Measurements from ENCODE around the gene JOSD1. TPM values are rescaled to one million over a fixed set of nuclear protein-coding genes. Genes with fewer than 3 reads are reported as not detected.
A peak's percentile ranks its signal among the peaks of the same experiment; 100 is the strongest.

Gene JOSD1
- total RNA-seq, 4 donors from 2014 or later = 77.6 to 156 (median 121) TPM

DNA sequence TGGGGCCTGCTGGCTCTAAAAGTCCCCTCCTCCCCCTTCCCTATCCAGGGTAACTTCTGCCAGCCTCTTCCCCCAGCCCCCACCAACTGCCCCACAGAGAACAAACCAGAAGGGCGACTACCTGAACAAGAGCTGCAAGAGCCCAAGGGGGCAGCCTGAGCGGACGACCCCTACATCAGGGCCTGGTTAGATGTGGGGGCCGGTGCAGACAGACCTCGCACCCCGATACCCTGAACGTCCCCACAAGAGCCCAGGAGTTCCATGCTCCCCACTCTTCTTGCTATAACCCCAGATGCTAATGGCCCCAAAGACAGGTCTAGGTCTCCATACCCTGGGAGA, 34.4 kb upstream of the JOSD1 start:
- DNase-seq = peak in 1 of 3 donors; percentile 42
- Histone ChIP-seq H3K36me3 (peaks cover under 1 to 82% (median 8%) of the 10 kb centered on the region in 3 donors), H3K27me3 (no peaks in the 10 kb centered on the region), H3K27ac (peak overlapping the region in 2 of 4 donors; percentile 72 to 85), H3K4me3 (no peak overlapping the region), H3K4me1 (peaks cover 0 to 34% (median 1%) of the 10 kb centered on the region in 4 donors), H3K9me3 (no peaks in the 10 kb centered on the region)
- TF ChIP-seq, protein P1, sequence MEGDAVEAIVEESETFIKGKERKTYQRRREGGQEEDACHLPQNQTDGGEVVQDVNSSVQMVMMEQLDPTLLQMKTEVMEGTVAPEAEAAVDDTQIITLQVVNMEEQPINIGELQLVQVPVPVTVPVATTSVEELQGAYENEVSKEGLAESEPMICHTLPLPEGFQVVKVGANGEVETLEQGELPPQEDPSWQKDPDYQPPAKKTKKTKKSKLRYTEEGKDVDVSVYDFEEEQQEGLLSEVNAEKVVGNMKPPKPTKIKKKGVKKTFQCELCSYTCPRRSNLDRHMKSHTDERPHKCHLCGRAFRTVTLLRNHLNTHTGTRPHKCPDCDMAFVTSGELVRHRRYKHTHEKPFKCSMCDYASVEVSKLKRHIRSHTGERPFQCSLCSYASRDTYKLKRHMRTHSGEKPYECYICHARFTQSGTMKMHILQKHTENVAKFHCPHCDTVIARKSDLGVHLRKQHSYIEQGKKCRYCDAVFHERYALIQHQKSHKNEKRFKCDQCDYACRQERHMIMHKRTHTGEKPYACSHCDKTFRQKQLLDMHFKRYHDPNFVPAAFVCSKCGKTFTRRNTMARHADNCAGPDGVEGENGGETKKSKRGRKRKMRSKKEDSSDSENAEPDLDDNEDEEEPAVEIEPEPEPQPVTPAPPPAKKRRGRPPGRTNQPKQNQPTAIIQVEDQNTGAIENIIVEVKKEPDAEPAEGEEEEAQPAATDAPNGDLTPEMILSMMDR (IDR thresholded peaks at IDR 0.05) = no peak
- TF ChIP-seq POLR2A (IDR thresholded peaks at IDR 0.05) = no peak

DNA sequence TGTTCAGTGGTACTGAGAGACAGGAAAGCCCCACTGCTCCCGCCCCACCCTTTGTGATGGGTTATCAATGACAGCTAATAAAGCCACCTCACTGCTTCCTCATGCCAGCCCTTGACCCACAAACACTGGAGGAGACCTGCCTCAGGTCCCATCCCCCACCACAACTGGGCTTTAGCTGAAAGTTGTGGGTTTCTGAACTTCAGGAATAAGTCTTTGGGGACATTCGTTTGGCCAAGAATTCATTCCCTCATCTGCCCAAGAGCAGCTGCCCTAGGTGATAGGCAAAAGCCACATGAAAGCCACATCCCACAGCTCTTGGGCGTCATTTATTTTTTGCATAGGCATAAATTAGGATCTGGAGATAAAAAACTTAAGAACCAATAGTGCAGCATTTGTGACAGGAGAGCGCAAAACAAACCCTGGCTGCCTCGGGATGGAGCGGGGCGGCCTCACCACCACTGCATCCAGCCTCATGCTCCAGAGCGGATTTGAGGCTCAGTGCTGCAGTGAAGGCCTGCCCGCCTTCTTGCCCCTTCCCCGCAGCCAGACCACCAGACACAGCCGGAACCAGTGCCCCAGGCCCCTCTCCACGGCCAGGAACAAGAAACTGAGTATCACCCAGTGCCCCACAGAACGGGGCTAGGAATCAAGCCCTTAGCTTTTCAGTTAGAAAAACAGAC, 33.8 kb upstream of the JOSD1 start:
- no peak for TF ChIP-seq POLR2A (IDR thresholded peaks at IDR 0.05)
- TF ChIP-seq, protein P1 (IDR thresholded peaks at IDR 0.05) = no peak
- peaks cover 0 to 82% (median 4%) of the 10 kb centered on the region in 3 donors for H3K36me3 ChIP-seq
- no peak overlapping the region for H3K4me3 ChIP-seq
- peak overlapping the region in 3 of 4 donors; percentile 67 to 85 (median 72) for H3K27ac ChIP-seq
- DNase-seq = peak in 2 of 3 donors; percentile 47 to 72
- H3K4me1 ChIP-seq = peaks cover 0 to 34% (median 1%) of the 10 kb centered on the region in 4 donors
- H3K9me3 ChIP-seq = no peaks in the 10 kb centered on the region
- no peaks in the 10 kb centered on the region for H3K27me3 ChIP-seq

DNA sequence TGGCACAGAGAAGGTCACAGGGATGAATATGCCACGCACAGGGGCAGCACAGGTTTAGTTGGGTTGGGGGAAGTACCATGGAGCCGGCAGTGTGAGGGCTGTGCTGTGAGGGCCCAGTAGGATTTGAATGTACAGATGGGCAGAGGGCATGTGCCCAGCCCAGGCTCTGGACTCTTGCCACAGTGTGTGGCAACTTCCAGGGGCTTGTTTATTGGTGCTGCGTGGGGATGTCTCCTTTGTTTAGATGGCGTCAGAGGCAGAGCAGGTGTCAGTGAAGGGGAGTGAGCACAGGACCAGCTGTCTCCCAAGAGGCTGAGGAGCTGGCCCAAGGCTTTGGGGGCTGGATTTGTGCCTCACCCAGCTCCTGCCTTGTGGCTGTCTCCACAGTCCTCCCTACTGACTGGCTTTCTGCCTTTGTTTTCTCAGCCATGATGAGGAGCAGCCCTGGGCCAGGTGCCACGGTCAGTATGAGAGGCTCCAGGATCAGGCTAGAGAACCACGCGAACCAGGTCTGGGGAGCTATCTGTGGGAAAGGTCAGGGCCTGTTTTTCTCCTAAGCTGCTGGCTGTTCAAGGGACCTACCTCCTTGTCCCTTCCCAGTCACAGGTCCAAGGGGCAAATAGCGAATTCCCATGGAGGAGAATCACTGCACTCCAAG, 33.1 kb upstream of the JOSD1 start:
- Histone ChIP-seq H3K4me3 (no peak overlapping the region), H3K27me3 (no peaks in the 10 kb centered on the region), H3K36me3 (peaks cover 0 to 82% (median 0%) of the 10 kb centered on the region in 3 donors), H3K4me1 (peaks cover 0 to 34% (median 1%) of the 10 kb centered on the region in 4 donors), H3K9me3 (no peaks in the 10 kb centered on the region), H3K27ac (peak overlapping the region in 3 of 4 donors; percentile 67 to 85 (median 72))
- TF ChIP-seq POLR2A (IDR thresholded peaks at IDR 0.05) = no peak
- TF ChIP-seq, protein P1 (IDR thresholded peaks at IDR 0.05) = peak in 2 of 6 experiments; percentile 32 to 37
- peak in 2 of 3 donors; percentile 58 to 66 for DNase-seq

DNA sequence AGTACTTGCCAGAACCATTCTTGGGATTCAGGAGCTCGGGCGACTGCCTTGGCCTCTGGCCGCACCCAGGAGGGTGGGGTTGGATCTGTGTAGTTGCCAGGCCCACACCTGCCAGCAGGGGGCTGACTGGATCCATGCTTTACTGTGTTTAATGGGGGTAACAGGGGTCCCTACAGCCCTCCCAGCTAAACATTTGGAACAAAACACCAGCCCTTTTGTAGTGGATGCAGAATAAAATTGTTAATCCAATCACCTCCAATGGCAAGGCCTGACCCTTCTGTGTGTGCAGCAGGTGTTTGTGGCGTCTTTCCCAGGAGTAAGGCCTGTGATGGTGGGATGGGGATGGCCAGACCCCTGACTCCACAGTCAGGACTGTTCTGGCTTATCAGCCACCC, 32.6 kb upstream of the JOSD1 start:
- no peak overlapping the region for H3K4me3 ChIP-seq
- DNase-seq = peak; percentile 56 to 85 (median 76)
- peaks cover 0 to 82% (median 0%) of the 10 kb centered on the region in 3 donors for H3K36me3 ChIP-seq
- TF ChIP-seq POLR2A (IDR thresholded peaks at IDR 0.05) = no peak
- TF ChIP-seq, protein P1 (IDR thresholded peaks at IDR 0.05) = peak; percentile 54 to 86 (median 80)
- H3K4me1 ChIP-seq = peaks cover 0 to 34% (median 1%) of the 10 kb centered on the region in 4 donors
- H3K9me3 ChIP-seq = no peaks in the 10 kb centered on the region
- H3K27me3 ChIP-seq = no peaks in the 10 kb centered on the region
- peak overlapping the region in 3 of 4 donors; percentile 67 to 85 (median 72) for H3K27ac ChIP-seq

DNA sequence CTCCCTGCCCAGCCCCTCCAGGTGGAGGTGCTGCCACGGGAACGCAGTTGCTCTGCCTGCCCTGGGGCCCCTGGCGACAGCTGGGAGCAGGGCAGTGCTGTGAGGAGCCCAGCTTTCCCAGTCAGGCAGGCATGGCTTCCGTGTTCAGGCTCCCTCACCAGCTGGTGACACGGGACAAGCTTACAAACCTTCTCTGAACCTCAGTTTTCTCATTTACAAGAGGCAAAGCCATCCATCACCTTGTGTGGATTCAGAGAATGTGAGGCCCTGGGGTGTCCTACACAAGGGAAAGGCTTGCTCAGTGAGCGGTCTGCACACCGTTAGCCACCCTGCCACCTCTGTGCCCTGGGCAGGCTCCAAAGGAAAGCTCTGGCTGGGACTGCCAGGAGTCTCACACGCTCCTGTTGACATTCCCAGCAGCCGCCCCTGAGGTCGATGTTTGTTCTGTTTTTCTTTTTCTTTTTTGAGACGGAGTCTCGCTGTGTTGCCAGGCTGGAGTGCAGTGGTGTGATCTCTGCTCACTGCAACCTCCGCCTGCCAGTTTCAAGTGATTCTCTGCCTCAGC, 31.6 kb upstream of the JOSD1 start:
- H3K27ac ChIP-seq = peak overlapping the region in 2 of 4 donors; percentile 72 to 85
- peaks cover 0 to 82% (median 2%) of the 10 kb centered on the region in 3 donors for H3K36me3 ChIP-seq
- DNase-seq = no peak
- H3K9me3 ChIP-seq = no peaks in the 10 kb centered on the region
- TF ChIP-seq POLR2A (IDR thresholded peaks at IDR 0.05) = no peak
- TF ChIP-seq, protein P1 (IDR thresholded peaks at IDR 0.05) = no peak
- H3K4me3 ChIP-seq = no peak overlapping the region
- H3K4me1 ChIP-seq = peaks cover 0 to 34% (median 1%) of the 10 kb centered on the region in 4 donors
- no peaks in the 10 kb centered on the region for H3K27me3 ChIP-seq
